HG02885 (cell line): ENCODE data around the gene TXNRD2.

Experiments
- ATAC-seq: cut with Tn5 transposase; IDR thresholded peaks from one replicate; pipeline ENCODE4 v1.9.1; 2021; ENCODE audit warnings: mild to moderate bottlenecking; ENCODE audit not compliant: unreplicated experiment, poor library complexity

The TXNRD2 gene

GRCh38 chr22:19941365-19942082 lies at the start of gene TXNRD2, which contains the start of gene COMT:
Gene TXNRD2 (minus strand): TSS chr22:19941818. CDS start chr22:19941803, 15 bp downstream.
Gene COMT (plus strand): TSS chr22:19941772. CDS start chr22:19962527, 20,755 bp downstream.
- ATAC-seq = no peak

- ATAC-seq = no peak
Measured at GRCh38 chr22:19991395-19991644, 49.7 kb upstream of the TXNRD2 start.

- no peak for ATAC-seq
Measured at GRCh38 chr22:19990609-19991394, 49.2 kb upstream of the TXNRD2 start.

- ATAC-seq = no peak
Measured at GRCh38 chr22:19990188-19990587, 48.6 kb upstream of the TXNRD2 start.

- ATAC-seq = no peak
Measured at GRCh38 chr22:19989725-19990067, 48.1 kb upstream of the TXNRD2 start.

- no peak for ATAC-seq
Measured at GRCh38 chr22:19988965-19989724, 47.5 kb upstream of the TXNRD2 start.

- no peak for ATAC-seq
Measured at GRCh38 chr22:19988331-19988808, 46.8 kb upstream of the TXNRD2 start.

- no peak for ATAC-seq
Measured at GRCh38 chr22:19987394-19988306, 46.0 kb upstream of the TXNRD2 start.

GRCh38 chr22:19986410-19987341 lies 45.1 kb upstream of the TXNRD2 start:
- ATAC-seq = peak; percentile 68

- no peak for ATAC-seq
Measured at GRCh38 chr22:19986011-19986409, 44.4 kb upstream of the TXNRD2 start.

GRCh38 chr22:19984851-19985811 lies 43.5 kb upstream of the TXNRD2 start:
- ATAC-seq = no peak

- no peak for ATAC-seq
Measured at GRCh38 chr22:19984201-19984753, 42.7 kb upstream of the TXNRD2 start.

- ATAC-seq = no peak
Measured at GRCh38 chr22:19983741-19984140, 42.1 kb upstream of the TXNRD2 start.

- ATAC-seq = no peak
Measured at GRCh38 chr22:19982991-19983578, 41.5 kb upstream of the TXNRD2 start.

- no peak for ATAC-seq
Measured at GRCh38 chr22:19981961-19982920, 40.6 kb upstream of the TXNRD2 start.
